ENCODE data around the gene CCDC201. TPM values are rescaled to one million over a fixed set of nuclear protein-coding genes. Genes with fewer than 3 reads are reported as not detected.
"Not testable (repeated sequence)": the region's sequence is repeated elsewhere in the genome, so short reads cannot be mapped to it uniquely, and the experiment has no call there.

CCDC201 gene
- total and polyA plus RNA-seq, 7 experiments from 2014 or later: not detected

DNA sequence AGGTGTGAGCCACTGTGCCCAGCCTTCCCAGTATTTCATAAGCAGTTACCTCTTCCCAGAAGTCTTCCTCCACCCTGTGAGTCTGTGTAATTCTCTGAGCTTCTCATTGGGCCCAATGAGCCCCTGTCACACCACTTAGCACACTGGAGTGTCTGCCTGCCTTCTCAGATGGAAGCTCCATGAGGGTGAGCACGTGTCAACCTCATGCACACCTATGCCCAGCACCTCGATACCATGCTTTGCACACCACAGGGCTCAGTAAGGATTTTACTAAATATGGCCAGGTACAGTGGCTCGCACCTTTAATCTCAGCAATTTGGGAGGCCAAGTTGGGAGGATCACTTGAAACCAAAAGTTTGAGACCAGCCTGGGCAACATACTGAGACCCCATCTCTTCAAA is 46.3 kb downstream of the CCDC201 start:
- H3K4me3 Mint-ChIP-seq; H3K9me3 ChIP-seq (ENCODE audit: control insufficient read depth in 2 of 3, low read length in 3 of 3); intact Hi-C loops (cut with micrococcal nuclease); DNase-seq; H3K9me3 Mint-ChIP-seq; POLR2A ChIA-PET; H3K27ac Mint-ChIP-seq; H3K4me1 ChIP-seq (ENCODE audit: control insufficient read depth in 2 of 2, insufficient read depth in 2 of 2, low read length in 2 of 2); H3K27ac ChIP-seq (ENCODE audit: low read depth, low read length); ATAC-seq; H3K27me3 Mint-ChIP-seq; H3K36me3 Mint-ChIP-seq; H3K4me3 ChIP-seq (ENCODE audit: low read length); CTCF ChIA-PET; H3K27me3 ChIP-seq (ENCODE audit: control insufficient read depth in 2 of 2, insufficient read depth in 2 of 2, low read length in 2 of 2); H3K4me1 Mint-ChIP-seq; H3K36me3 ChIP-seq (ENCODE audit: control insufficient read depth in 2 of 3, insufficient read depth in 3 of 3, low read length in 3 of 3): not testable (repeated sequence)

DNA sequence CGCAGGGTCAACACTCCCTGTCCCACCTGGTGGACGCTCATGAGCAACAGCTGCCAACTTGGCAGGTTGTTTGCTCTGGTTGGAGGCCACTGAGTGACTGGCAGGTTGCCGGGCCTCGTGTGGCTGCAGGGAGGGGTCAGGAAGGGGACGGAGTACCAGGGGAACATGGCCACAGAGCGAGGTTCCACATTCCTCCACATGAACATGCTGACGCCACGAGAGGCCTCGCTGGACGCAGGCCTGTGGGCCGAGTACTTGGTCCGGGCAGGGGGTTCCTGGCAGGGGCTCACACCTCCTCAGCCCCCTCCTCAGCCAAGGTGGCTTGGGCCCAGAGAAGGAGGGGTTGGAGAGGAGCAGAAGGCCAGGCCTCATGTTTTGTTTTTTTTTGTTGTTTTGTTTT is 54.1 kb downstream of the CCDC201 start:
- H3K36me3 Mint-ChIP-seq; H3K4me1 Mint-ChIP-seq; H3K9me3 Mint-ChIP-seq; H3K27ac ChIP-seq (ENCODE audit: low read depth, low read length); intact Hi-C loops (cut with micrococcal nuclease); H3K4me3 ChIP-seq (ENCODE audit: low read length); CTCF ChIA-PET; ATAC-seq; H3K27me3 Mint-ChIP-seq; DNase-seq; POLR2A ChIA-PET; H3K4me3 Mint-ChIP-seq; H3K9me3 ChIP-seq (ENCODE audit: control insufficient read depth in 2 of 3, low read length in 3 of 3); H3K4me1 ChIP-seq (ENCODE audit: control insufficient read depth in 2 of 2, insufficient read depth in 2 of 2, low read length in 2 of 2); H3K27me3 ChIP-seq (ENCODE audit: control insufficient read depth in 2 of 2, insufficient read depth in 2 of 2, low read length in 2 of 2); H3K36me3 ChIP-seq (ENCODE audit: control insufficient read depth in 2 of 3, insufficient read depth in 3 of 3, low read length in 3 of 3); H3K27ac Mint-ChIP-seq: not testable (repeated sequence)

DNA sequence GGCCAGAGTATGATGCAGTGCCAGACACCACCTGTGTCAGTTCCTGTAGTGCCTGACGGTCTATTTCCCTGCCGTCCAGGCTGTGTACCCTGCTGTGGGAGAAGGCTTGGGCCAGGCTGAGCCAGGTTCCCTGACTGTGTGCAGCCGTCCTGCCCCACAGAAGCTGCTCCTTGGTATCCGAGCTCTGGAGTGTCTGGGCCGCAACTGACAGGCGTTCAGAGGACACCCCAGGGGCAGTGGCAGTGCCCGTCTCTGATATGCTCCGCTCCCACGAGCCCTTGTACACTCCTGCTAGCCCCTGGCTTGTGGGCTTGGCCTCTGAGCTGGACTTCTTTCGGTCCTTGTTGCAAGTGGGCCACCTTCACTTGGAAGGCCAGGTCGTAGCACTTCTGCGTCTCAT is 55.0 kb downstream of the CCDC201 start:
- H3K27ac ChIP-seq (ENCODE audit: low read depth, low read length); H3K4me1 Mint-ChIP-seq; H3K9me3 ChIP-seq (ENCODE audit: control insufficient read depth in 2 of 3, low read length in 3 of 3); H3K27me3 ChIP-seq (ENCODE audit: control insufficient read depth in 2 of 2, insufficient read depth in 2 of 2, low read length in 2 of 2); CTCF ChIA-PET; DNase-seq; ATAC-seq; H3K4me1 ChIP-seq (ENCODE audit: control insufficient read depth in 2 of 2, insufficient read depth in 2 of 2, low read length in 2 of 2); H3K36me3 Mint-ChIP-seq; H3K27ac Mint-ChIP-seq; H3K36me3 ChIP-seq (ENCODE audit: control insufficient read depth in 2 of 3, insufficient read depth in 3 of 3, low read length in 3 of 3); H3K4me3 Mint-ChIP-seq; POLR2A ChIA-PET; intact Hi-C loops (cut with micrococcal nuclease); H3K9me3 Mint-ChIP-seq; H3K27me3 Mint-ChIP-seq; H3K4me3 ChIP-seq (ENCODE audit: low read length): not testable (repeated sequence)

- H3K36me3 ChIP-seq (ENCODE audit: control insufficient read depth in 2 of 3, insufficient read depth in 3 of 3, low read length in 3 of 3); H3K9me3 Mint-ChIP-seq; H3K4me3 ChIP-seq (ENCODE audit: low read length); POLR2A ChIA-PET; H3K4me1 Mint-ChIP-seq; ATAC-seq; DNase-seq; intact Hi-C loops (cut with micrococcal nuclease); H3K4me1 ChIP-seq (ENCODE audit: control insufficient read depth in 2 of 2, insufficient read depth in 2 of 2, low read length in 2 of 2); CTCF ChIA-PET; H3K27me3 Mint-ChIP-seq; H3K36me3 Mint-ChIP-seq; H3K27ac Mint-ChIP-seq; H3K4me3 Mint-ChIP-seq; H3K27me3 ChIP-seq (ENCODE audit: control insufficient read depth in 2 of 2, insufficient read depth in 2 of 2, low read length in 2 of 2); H3K9me3 ChIP-seq (ENCODE audit: control insufficient read depth in 2 of 3, low read length in 3 of 3); H3K27ac ChIP-seq (ENCODE audit: low read depth, low read length): not testable (repeated sequence)
These were observed 55.9 kb downstream of the CCDC201 start for GRCh38 chr7:45817016-45817415.

- H3K36me3 Mint-ChIP-seq; H3K27ac ChIP-seq (ENCODE audit: low read depth, low read length); H3K4me3 Mint-ChIP-seq; ATAC-seq; intact Hi-C loops (cut with micrococcal nuclease); H3K4me1 ChIP-seq (ENCODE audit: control insufficient read depth in 2 of 2, insufficient read depth in 2 of 2, low read length in 2 of 2); H3K4me3 ChIP-seq (ENCODE audit: low read length); H3K4me1 Mint-ChIP-seq; DNase-seq; H3K9me3 Mint-ChIP-seq; H3K27ac Mint-ChIP-seq; H3K27me3 Mint-ChIP-seq; CTCF ChIA-PET; H3K9me3 ChIP-seq (ENCODE audit: control insufficient read depth in 2 of 3, low read length in 3 of 3); H3K36me3 ChIP-seq (ENCODE audit: control insufficient read depth in 2 of 3, insufficient read depth in 3 of 3, low read length in 3 of 3); POLR2A ChIA-PET; H3K27me3 ChIP-seq (ENCODE audit: control insufficient read depth in 2 of 2, insufficient read depth in 2 of 2, low read length in 2 of 2): not testable (repeated sequence)
These were observed 58.4 kb downstream of the CCDC201 start for GRCh38 chr7:45814216-45815118.

- H3K36me3 ChIP-seq (ENCODE audit: control insufficient read depth in 2 of 3, insufficient read depth in 3 of 3, low read length in 3 of 3); CTCF ChIA-PET; H3K27me3 Mint-ChIP-seq; intact Hi-C loops (cut with micrococcal nuclease); H3K4me3 Mint-ChIP-seq; POLR2A ChIA-PET; H3K27ac ChIP-seq (ENCODE audit: low read depth, low read length); H3K36me3 Mint-ChIP-seq; H3K4me3 ChIP-seq (ENCODE audit: low read length); H3K4me1 Mint-ChIP-seq; H3K9me3 ChIP-seq (ENCODE audit: control insufficient read depth in 2 of 3, low read length in 3 of 3); DNase-seq; H3K9me3 Mint-ChIP-seq; H3K27me3 ChIP-seq (ENCODE audit: control insufficient read depth in 2 of 2, insufficient read depth in 2 of 2, low read length in 2 of 2); H3K4me1 ChIP-seq (ENCODE audit: control insufficient read depth in 2 of 2, insufficient read depth in 2 of 2, low read length in 2 of 2); ATAC-seq; H3K27ac Mint-ChIP-seq: not testable (repeated sequence)
These were observed 59.1 kb downstream of the CCDC201 start for GRCh38 chr7:45813771-45814170.

DNA sequence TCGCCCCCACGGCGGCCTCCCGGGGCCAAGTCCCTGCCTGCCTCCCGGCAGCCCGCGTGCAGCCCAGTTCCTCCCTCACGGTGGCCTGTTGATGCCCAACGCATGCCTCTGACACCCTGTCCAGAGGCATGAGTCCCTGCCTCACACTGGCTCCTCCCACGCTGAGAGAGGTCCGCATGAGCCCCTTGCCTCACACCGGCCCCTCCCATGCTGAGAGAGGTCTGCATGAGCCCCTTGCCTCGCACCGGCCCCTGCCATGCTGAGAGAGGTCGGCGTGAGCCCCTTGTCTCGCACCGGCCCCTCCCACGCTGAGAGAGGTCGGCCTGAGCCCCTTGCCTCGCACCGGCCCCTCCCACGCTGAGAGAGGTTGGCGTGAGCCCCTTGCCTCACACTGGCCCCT is 59.9 kb downstream of the CCDC201 start:
- CTCF ChIA-PET: no interaction called here
- Mint-ChIP-seq H3K4me3 (no peak overlapping the region), H3K36me3 (peaks cover 0 to 8% (median 0%) of the 10 kb centered on the region in 5 donors), H3K27ac (no peak overlapping the region), H3K9me3 (peaks cover 0 to 1% (median 0%) of the 10 kb centered on the region in 11 donors), H3K4me1 (no peaks in the 10 kb centered on the region), H3K27me3 (no peaks in the 10 kb centered on the region)
- H3K27ac ChIP-seq (ENCODE audit: low read depth, low read length): no peak overlapping the region
- no peaks in the 10 kb centered on the region for H3K36me3 ChIP-seq (ENCODE audit: control insufficient read depth in 2 of 3, insufficient read depth in 3 of 3, low read length in 3 of 3)
- no peaks in the 10 kb centered on the region for H3K27me3 ChIP-seq (ENCODE audit: control insufficient read depth in 2 of 2, insufficient read depth in 2 of 2, low read length in 2 of 2)
- H3K4me3 ChIP-seq (ENCODE audit: low read length): no peak overlapping the region
- H3K9me3 ChIP-seq (ENCODE audit: control insufficient read depth in 2 of 3, low read length in 3 of 3): no peaks in the 10 kb centered on the region
- DNase-seq (no peak), ATAC-seq (no peak)
- H3K4me1 ChIP-seq (ENCODE audit: control insufficient read depth in 2 of 2, insufficient read depth in 2 of 2, low read length in 2 of 2): no peaks in the 10 kb centered on the region
- POLR2A ChIA-PET: no interaction called here
- intact Hi-C loops (cut with micrococcal nuclease): no loop called here
